Lower lobe of right lung (tissue), 2 donors: ENCODE measurements around the gene NSA2. TPM values are rescaled to one million over a fixed set of nuclear protein-coding genes. Genes with fewer than 3 reads are reported as not detected.

Experiments used
- ATAC-seq, 2 donors: fragments of 200-7000 bp; cut with Tn5 transposase; one replicate each; pipeline ENCODE4 v1.9.1; 2020 to 2022; ENCODE audit warnings: mild to moderate bottlenecking in 2 of 2, moderate library complexity in 2 of 2
- DNase-seq: peaks from one replicate; pipeline ENCODE4 v3.0.0-alpha.2; 2020
- H3K27ac ChIP-seq: fragments of 200-600 bp; one replicate; pipeline ENCODE4 v1.8.0; 2022
- H3K27me3 ChIP-seq: fragments of 200-600 bp; one replicate; pipeline ENCODE4 v1.8.0; 2022; ENCODE audit warnings: low read depth
- H3K36me3 ChIP-seq: fragments of 200-600 bp; one replicate; pipeline ENCODE4 v1.8.0; 2022; ENCODE audit warnings: mild to moderate bottlenecking
- H3K4me1 ChIP-seq: fragments of 200-600 bp; one replicate; pipeline ENCODE4 v1.8.0; 2022
- H3K4me3 ChIP-seq: fragments of 200-600 bp; one replicate; pipeline ENCODE4 v1.8.0; 2022; ENCODE audit warnings: mild to moderate bottlenecking
- H3K9me3 ChIP-seq: fragments of 200-600 bp; one replicate; pipeline ENCODE4 v1.8.0; 2022
- CTCF ChIP-seq: fragments of 200-600 bp; IDR thresholded peaks from one replicate; pipeline ENCODE4 v1.8.0; 2022; ENCODE audit warnings: antibody characterized with exemption, mild to moderate bottlenecking
- intact Hi-C: fragments of 100-400 bp; cut with DNase I; formaldehyde crosslinking; loops from one replicate; pipeline ENCODE4 v1.11.0; 2022
- total RNA-seq: library from RNA; stranded (reverse); fragmentation: NEBNext Ultra II Directional; extraction: Animal tissue kit (Norgen Biotek cat#: 25700); gene quantifications from one replicate; pipeline ENCODE4 v1.2.1, GENCODE V29; 2021
- donor health status: DM: no; HTN: yes; CAD: no; lungs with severe emphysema.

The NSA2 gene
- total RNA-seq, 1 donor from 2014 or later = 51.7 TPM

DNA sequence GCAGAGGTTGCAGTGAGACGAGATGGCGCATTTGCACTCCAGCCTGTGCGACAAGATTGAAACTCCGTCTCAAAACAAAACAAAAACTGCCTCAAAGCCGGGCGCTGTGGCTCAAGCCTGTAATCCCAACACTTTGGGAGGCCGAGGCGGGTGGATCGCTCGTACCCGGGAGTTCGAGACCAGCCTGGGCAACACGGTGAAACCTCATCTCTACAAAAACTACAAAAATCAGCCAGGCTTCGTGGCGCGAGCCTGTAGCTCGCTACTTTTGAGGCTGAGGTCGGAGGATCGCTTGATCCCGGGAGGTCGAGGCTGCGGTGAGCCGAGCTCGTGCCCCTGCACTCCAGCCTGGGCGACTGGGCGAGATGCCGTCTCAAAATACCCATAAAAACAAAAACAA is 1.1 kb upstream of the NSA2 start:
- intact Hi-C loops = no loop called here
- DNase-seq (no peak), ATAC-seq (no peak)
- Histone ChIP-seq H3K4me1 (peaks cover 41% of the 10 kb centered on the region), H3K27ac (no peak overlapping the region), H3K4me3 (peak overlapping the region; percentile 99), H3K27me3 (no peaks in the 10 kb centered on the region), H3K36me3 (peaks cover 47% of the 10 kb centered on the region), H3K9me3 (no peaks in the 10 kb centered on the region)
- TF ChIP-seq CTCF = no peak

DNA sequence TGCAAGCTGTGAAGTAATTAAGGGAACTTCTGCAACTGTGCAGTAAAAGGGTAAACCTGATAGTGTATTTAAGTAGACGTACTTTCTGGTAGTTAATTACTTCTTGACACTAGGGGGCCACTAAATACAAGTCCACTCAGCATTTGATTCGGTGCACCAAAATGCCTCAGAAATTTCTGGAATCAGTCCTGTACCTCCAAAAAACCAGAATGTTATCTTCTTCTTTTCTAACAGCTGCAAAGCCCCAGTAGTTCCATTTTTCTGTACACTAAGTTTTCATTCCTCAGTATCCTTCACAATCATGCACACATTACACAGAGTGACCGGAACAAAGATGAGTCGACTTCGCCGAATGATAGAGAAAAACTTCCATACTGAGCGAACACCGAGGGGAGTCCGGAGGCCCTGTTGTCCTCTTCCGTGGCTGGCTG is 616 bp upstream of the NSA2 start:
- DNase-seq (no peak), ATAC-seq (peak; percentile 83 to 86)
- peak overlapping the region; percentile 99 for H3K4me3 ChIP-seq

DNA sequence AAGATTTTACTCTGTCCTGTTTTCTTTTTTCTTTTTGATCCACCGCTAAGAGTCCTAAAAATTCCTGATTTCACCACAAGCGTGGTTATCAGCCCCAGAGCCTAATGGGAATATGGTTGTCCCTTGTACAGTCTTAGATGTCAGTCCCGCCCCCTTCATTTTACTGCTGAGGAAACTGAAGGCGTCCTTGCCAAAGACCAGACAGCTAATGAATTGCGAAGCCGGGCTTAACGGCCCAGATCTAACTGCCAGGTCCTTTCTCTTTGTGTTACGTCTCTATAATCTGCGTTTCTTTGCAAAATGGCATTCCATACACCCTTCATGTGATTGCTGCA is 497 bp downstream of the NSA2 start:
- H3K4me3 ChIP-seq = peak overlapping the region; percentile 99
- no peak for DNase-seq
- no peaks in the 10 kb centered on the region for H3K9me3 ChIP-seq
- peaks cover 48% of the 10 kb centered on the region for H3K36me3 ChIP-seq
- ATAC-seq = peak; percentile 5 to 24
- H3K27ac ChIP-seq = peak overlapping the region; percentile 86
- intact Hi-C loops = no loop called here
- H3K27me3 ChIP-seq = no peaks in the 10 kb centered on the region
- TF ChIP-seq CTCF = no peak
- peaks cover 36% of the 10 kb centered on the region for H3K4me1 ChIP-seq

More for the DNA sequence above, 616 bp upstream of the NSA2 start:
- H3K9me3 ChIP-seq = no peaks in the 10 kb centered on the region
- intact Hi-C loops = no loop called here
- no peaks in the 10 kb centered on the region for H3K27me3 ChIP-seq
- H3K4me1 ChIP-seq = peaks cover 37% of the 10 kb centered on the region
- H3K27ac ChIP-seq = peak overlapping the region; percentile 86
- H3K36me3 ChIP-seq = peaks cover 47% of the 10 kb centered on the region
- peak; percentile 40 for TF ChIP-seq CTCF

- peaks cover 86% of the 10 kb centered on the region for H3K36me3 ChIP-seq
- peak; percentile 57 to 67 for ATAC-seq
Observed at GRCh38 chr5:74772359-74772758, 5.3 kb downstream of the NSA2 start.

GRCh38 chr5:74778609-74779008 is 11.6 kb downstream of the NSA2 start:
- Histone ChIP-seq H3K9me3 (no peaks in the 10 kb centered on the region), H3K27ac (no peak overlapping the region), H3K27me3 (no peaks in the 10 kb centered on the region), H3K36me3 (peaks cover 50% of the 10 kb centered on the region), H3K4me3 (no peak overlapping the region), H3K4me1 (no peaks in the 10 kb centered on the region)
- no peak for ATAC-seq
- no peak for DNase-seq
- intact Hi-C loops = no loop called here
- no peak for TF ChIP-seq CTCF

More at GRCh38 chr5:74772359-74772758, 5.3 kb downstream of the NSA2 start:
- Histone ChIP-seq H3K27me3 (no peaks in the 10 kb centered on the region), H3K27ac (no peak overlapping the region), H3K4me3 (no peak overlapping the region), H3K9me3 (no peaks in the 10 kb centered on the region), H3K4me1 (peaks cover 13% of the 10 kb centered on the region)
- DNase-seq = no peak
- intact Hi-C loops = no loop called here
- no peak for TF ChIP-seq CTCF

DNA sequence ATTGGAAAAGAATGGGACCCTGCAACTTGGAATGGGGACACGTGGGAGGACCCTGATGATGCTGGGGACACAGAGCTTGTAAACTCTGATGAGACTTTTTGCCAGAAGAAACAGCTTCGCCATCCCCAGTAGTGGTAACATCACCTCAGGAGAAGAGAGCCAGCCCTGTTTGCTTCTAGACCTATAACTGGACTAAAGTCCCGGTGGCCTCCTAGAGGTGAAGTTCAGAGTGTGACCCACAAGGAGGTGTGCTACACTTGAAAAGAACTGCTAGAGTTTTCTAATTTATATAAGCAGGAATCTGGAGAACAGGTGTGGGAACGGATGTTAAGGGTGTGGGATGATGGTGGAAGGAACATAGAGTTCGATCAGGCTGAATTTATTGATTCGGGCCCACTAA is 19.8 kb downstream of the NSA2 start:
- TF ChIP-seq CTCF = no peak
- intact Hi-C loops = no loop called here

More for the DNA sequence above, 19.8 kb downstream of the NSA2 start:
- no peak for DNase-seq
- no peaks in the 10 kb centered on the region for H3K36me3 ChIP-seq
- no peak for ATAC-seq
- no peak overlapping the region for H3K27ac ChIP-seq
- no peaks in the 10 kb centered on the region for H3K9me3 ChIP-seq
- H3K4me1 ChIP-seq = no peaks in the 10 kb centered on the region
- H3K27me3 ChIP-seq = no peaks in the 10 kb centered on the region
- no peak overlapping the region for H3K4me3 ChIP-seq
